Activated effector memory CD4-positive, alpha-beta T cell treated with Interleukin-2 at 50 U/mL for 16 hours (primary cell): ENCODE results near the gene TMEM17.

Experiments used
- DNase-seq: peaks from one replicate; pipeline ENCODE4 v3.0.0-alpha.2; 2020

The TMEM17 gene

GRCh38 chr2:62452701-62453454 is 53.1 kb downstream of the TMEM17 start:
- DNase-seq: no peak

- DNase-seq: no peak
Observed at GRCh38 chr2:62450716-62451191, 55.2 kb downstream of the TMEM17 start.
